Measurements from ENCODE around the gene C2orf42. TPM values are rescaled to one million over a fixed set of nuclear protein-coding genes. Genes with fewer than 3 reads are reported as not detected.
"Not testable (repeated sequence)": the region's sequence is repeated elsewhere in the genome, so short reads cannot be mapped to it uniquely, and the experiment has no call there.

Gene C2orf42
- total RNA-seq, 4 donors from 2014 or later, result 10.3 to 18.7 (median 14.0) TPM

GRCh38 chr2:70161069-70161534, 29.7 kb downstream of the C2orf42 start:
- no peak overlapping the region for H3K4me3 ChIP-seq
- peaks cover 0 to 55% (median 0%) of the 10 kb centered on the region in 3 donors for H3K36me3 ChIP-seq
- H3K27ac ChIP-seq, result no peak overlapping the region
- TF ChIP-seq CTCF (IDR thresholded peaks at IDR 0.05) (no peak), POLR2A (IDR thresholded peaks at IDR 0.05) (no peak)
- no peaks in the 10 kb centered on the region for H3K27me3 ChIP-seq
- DNase-seq, result no peak
- no peaks in the 10 kb centered on the region for H3K4me1 ChIP-seq
- no peaks in the 10 kb centered on the region for H3K9me3 ChIP-seq

DNA sequence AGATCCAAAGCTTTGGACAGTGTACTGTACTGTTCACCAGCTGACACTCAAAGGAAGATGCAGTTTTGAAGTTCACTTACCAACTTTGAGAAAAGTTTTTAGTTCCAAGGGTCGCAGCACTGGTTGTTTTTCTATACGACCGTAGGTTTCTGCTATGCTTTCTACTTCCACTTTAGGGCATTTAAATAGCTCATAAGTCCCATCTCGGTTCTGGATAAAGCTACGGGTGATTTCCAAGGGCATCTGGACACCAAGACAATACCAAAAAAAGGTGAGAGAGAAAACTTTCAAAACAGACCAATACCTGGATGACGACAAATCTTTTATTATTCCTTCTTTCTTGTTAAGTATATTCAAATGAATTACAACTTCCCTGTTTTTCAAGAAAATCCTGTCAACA, 30.3 kb downstream of the C2orf42 start:
- H3K36me3 ChIP-seq, result peaks cover 0 to 49% (median 0%) of the 10 kb centered on the region in 3 donors
- TF ChIP-seq CTCF (IDR thresholded peaks at IDR 0.05) (no peak), POLR2A (IDR thresholded peaks at IDR 0.05) (no peak)
- no peaks in the 10 kb centered on the region for H3K4me1 ChIP-seq

DNA sequence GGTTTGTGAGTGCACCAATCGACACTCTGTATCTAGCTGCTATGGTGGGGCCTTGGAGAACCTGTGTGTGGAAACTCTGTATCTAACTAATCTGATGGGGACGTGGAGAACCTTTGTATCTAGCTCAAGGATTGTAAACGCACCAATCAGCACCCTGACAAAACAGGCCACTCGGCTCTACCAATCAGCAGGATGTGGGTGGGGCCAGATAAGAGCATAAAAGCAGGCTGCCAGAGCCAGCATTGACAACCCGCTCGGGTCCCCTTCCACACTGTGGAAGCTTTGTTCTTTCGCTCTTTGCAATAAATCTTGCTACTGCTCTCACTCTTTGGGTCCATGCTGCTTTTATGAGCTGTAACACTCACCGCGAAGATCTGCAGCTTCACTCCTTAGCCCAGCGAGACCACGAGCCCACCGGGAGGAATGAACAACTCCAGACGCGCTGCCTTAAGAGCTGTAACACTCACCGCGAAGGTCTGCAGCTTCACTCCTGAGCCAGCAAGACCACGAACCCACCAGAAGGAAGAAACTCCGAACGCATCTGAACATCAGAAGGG, 41.6 kb downstream of the C2orf42 start:
- H3K9me3 ChIP-seq, H3K4me3 ChIP-seq, DNase-seq, H3K27me3 ChIP-seq, H3K27ac ChIP-seq, H3K4me1 ChIP-seq: not testable (repeated sequence)
- peaks cover 0 to 11% (median 0%) of the 10 kb centered on the region in 3 donors for H3K36me3 ChIP-seq

More for the DNA sequence above, 30.3 kb downstream of the C2orf42 start:
- no peak overlapping the region for H3K27ac ChIP-seq
- DNase-seq, result no peak
- no peaks in the 10 kb centered on the region for H3K27me3 ChIP-seq
- no peaks in the 10 kb centered on the region for H3K9me3 ChIP-seq
- H3K4me3 ChIP-seq, result no peak overlapping the region

DNA sequence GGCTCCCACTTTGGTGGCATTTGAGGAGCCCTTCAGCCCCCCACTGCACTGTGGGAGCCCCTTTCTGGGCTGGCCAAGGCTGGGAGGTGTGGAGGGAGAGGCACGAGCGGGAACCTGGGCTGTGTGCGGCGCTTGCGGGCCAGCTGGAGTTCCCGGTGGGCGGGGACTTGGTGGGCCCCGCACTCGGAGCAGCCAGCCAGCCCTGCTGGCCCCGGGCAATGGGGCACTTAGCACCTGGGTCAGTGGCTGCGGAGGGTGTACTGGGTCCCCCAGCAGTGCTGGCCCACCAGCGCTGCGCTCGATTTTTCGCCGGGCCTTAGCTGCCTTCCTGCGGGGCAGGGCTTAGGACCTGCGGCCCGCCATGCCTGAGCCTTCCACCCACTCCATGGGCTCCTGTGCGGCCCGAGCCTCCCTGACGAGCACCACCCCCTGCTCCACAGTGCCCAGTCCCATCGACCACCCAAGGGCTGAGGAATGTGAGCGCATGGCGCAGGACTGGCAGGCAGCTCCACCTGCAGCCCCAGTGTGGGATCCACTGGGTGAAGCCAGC, 42.5 kb downstream of the C2orf42 start:
- not testable (repeated sequence) for H3K27me3 ChIP-seq, H3K4me1 ChIP-seq, H3K4me3 ChIP-seq, H3K9me3 ChIP-seq, H3K27ac ChIP-seq, DNase-seq
- H3K36me3 ChIP-seq, result peaks cover 0 to 11% (median 0%) of the 10 kb centered on the region in 3 donors

DNA sequence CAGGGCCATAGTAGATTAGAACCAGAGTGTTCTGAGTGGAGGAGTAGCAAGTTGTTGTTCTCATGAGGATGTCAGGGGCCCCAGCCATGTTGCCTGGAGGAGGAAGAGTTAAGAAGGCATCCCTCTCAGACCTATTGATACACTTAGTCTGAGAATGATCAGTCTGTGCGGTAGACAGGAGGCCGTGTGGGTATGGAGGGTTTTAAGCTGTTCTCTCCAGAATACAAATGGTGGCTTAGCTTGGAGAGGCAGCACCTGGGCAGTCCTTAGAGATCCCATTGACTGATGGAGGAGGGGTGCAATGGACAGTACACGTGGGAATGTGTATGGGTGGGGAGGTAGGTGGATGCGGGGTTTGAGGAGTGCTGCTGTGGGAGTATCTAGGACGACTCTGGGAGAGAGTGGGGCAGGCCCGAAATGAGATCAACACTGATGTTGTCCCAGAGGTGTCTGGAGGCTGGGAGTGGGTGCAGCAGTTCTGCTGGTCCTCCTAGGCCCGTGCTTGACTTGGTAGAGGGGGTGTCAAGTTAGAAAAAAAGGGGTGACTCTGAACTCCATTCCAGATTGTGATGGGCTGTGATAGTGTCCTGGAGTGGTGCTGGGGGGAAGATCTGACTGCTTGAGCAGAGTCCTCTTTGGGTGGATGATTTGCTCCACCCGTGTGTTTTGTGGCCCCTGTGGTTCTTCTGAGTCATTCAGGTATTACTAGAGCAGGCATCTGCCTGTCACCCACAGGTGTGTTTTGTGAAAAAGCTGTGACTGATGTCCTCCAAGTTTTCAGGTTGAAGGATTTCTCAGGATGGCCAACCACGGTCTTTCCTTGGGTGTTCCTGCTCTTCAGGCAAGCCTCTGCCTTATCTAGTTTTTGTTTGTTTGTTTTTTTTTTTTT, 44.7 kb downstream of the C2orf42 start:
- no peak for DNase-seq
- TF ChIP-seq POLR2A (IDR thresholded peaks at IDR 0.05) (no peak), CTCF (IDR thresholded peaks at IDR 0.05) (no peak)
- H3K27ac ChIP-seq, result no peak overlapping the region
- H3K4me1 ChIP-seq, result peaks cover 0 to 11% (median 7%) of the 10 kb centered on the region in 4 donors
- H3K36me3 ChIP-seq, result peaks cover 0 to 5% (median 0%) of the 10 kb centered on the region in 3 donors
- H3K27me3 ChIP-seq, result no peaks in the 10 kb centered on the region
- H3K9me3 ChIP-seq, result no peaks in the 10 kb centered on the region
- no peak overlapping the region for H3K4me3 ChIP-seq

DNA sequence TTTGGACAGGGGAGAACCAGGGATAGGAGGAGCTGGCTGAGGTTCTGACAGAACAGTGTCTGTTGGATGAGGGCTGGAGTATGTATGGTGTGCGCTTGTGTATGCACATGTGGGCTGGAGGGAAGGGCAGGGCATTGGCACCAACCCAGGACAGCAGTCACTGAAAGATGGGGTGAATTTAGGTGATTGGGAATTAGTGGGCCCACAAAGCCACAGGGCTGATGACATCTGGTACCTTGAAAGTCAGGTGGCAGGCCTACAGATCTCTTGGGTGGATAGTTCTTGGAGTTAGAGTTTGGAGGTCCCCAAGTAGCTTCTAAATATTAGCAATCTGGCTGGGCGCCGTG, 45.7 kb downstream of the C2orf42 start:
- DNase-seq, result no peak

More for the DNA sequence above, 45.7 kb downstream of the C2orf42 start:
- Histone ChIP-seq H3K27ac (no peak overlapping the region), H3K4me1 (peaks cover 0 to 15% (median 9%) of the 10 kb centered on the region in 4 donors), H3K36me3 (peaks cover 0 to 5% (median 0%) of the 10 kb centered on the region in 3 donors), H3K4me3 (no peak overlapping the region), H3K9me3 (no peaks in the 10 kb centered on the region), H3K27me3 (no peaks in the 10 kb centered on the region)
- TF ChIP-seq CTCF (IDR thresholded peaks at IDR 0.05) (no peak), POLR2A (IDR thresholded peaks at IDR 0.05) (no peak)
